GM12801 (cell line): Measurements from ENCODE around the gene ANKRD44.

Source experiments
- CTCF ChIP-seq: IDR thresholded peaks from one replicate; pipeline ENCODE4 v1.5.1; 2011; ENCODE audit warnings: control low read depth; ENCODE audit not compliant: insufficient read length; ENCODE audit errors: extremely low read depth

The ANKRD44 gene

GRCh38 chr2:197201874-197202273 is 108.7 kb downstream of the ANKRD44 start:
- TF ChIP-seq CTCF: no peak

DNA sequence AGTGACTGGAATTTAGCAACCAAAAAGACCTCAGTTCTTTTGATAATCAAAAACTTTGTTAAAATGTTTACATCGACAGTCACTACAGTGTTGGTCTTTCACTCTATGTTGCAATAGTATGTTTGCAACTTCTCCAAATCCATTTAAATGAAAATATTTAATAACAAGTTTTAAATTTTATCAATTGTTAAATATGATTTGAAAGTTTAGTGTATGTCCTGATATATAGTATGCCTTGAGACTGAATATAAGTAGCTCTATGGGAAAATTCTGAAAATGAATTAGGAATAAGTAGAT is 109.9 kb downstream of the ANKRD44 start:
- no peak for TF ChIP-seq CTCF

DNA sequence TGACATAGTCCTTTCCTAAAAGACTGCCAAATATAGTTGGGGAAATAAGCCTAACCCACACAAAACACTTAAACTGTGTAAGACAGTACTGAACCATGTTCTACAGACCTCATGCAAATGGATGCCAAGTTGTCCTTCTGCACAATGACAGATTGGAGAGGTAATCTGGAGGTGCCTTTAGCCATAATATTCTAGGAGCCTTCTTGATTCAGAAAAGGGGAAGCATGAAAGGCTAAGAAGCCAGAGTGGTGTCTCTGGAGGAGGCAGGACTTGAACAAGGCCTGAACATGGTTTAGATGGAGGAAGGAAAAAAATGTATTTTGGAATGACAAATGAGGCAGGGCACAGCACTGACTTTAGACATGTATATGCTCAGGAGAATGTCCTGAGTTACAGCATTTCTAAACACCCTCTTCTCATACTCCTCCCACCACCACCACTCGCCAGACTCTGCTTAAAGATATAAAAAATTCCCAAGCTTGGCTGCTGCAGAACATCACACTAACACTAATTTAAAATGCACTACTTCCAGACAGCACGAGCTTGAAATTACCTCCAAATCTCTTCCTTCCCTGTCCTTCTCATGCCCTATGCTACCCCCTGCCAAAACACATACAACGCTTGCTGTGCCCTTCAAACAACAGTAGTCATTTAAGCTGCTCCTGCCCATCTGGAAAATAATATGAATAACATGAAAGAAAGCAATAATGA is 110.4 kb downstream of the ANKRD44 start:
- TF ChIP-seq CTCF: no peak

- no peak for TF ChIP-seq CTCF
Measured at GRCh38 chr2:197198890-197199289, 111.7 kb downstream of the ANKRD44 start.

GRCh38 chr2:197197895-197198311 is 112.7 kb downstream of the ANKRD44 start:
- TF ChIP-seq CTCF: no peak

- no peak for TF ChIP-seq CTCF
Measured at GRCh38 chr2:197196541-197197180, 113.9 kb downstream of the ANKRD44 start.

DNA sequence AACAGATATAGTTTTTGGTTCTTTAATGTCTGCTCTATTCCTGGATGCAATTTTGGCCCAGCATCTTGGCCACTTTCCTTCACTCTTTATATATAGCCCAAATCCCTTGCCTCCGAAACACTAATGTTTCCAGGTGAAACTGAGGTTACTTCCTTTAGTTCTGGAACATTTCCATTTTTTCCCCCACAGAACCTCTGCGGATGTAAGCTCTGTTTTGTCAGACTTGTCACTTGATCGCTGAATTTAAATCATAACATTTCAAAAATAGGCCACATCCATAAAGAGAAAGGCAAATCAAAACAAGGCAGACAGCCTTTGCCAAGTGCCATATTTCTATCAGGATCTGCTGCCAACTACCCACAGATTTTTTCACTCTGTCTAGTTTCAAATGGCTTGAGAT is 115.1 kb downstream of the ANKRD44 start:
- no peak for TF ChIP-seq CTCF
